ENCODE data around the gene TRPM6. TPM values are rescaled to one million over a fixed set of nuclear protein-coding genes. Genes with fewer than 3 reads are reported as not detected.

TRPM6 gene, protein sequence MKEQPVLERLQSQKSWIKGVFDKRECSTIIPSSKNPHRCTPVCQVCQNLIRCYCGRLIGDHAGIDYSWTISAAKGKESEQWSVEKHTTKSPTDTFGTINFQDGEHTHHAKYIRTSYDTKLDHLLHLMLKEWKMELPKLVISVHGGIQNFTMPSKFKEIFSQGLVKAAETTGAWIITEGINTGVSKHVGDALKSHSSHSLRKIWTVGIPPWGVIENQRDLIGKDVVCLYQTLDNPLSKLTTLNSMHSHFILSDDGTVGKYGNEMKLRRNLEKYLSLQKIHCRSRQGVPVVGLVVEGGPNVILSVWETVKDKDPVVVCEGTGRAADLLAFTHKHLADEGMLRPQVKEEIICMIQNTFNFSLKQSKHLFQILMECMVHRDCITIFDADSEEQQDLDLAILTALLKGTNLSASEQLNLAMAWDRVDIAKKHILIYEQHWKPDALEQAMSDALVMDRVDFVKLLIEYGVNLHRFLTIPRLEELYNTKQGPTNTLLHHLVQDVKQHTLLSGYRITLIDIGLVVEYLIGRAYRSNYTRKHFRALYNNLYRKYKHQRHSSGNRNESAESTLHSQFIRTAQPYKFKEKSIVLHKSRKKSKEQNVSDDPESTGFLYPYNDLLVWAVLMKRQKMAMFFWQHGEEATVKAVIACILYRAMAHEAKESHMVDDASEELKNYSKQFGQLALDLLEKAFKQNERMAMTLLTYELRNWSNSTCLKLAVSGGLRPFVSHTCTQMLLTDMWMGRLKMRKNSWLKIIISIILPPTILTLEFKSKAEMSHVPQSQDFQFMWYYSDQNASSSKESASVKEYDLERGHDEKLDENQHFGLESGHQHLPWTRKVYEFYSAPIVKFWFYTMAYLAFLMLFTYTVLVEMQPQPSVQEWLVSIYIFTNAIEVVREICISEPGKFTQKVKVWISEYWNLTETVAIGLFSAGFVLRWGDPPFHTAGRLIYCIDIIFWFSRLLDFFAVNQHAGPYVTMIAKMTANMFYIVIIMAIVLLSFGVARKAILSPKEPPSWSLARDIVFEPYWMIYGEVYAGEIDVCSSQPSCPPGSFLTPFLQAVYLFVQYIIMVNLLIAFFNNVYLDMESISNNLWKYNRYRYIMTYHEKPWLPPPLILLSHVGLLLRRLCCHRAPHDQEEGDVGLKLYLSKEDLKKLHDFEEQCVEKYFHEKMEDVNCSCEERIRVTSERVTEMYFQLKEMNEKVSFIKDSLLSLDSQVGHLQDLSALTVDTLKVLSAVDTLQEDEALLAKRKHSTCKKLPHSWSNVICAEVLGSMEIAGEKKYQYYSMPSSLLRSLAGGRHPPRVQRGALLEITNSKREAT (N-terminal part only)
- under 0.01 TPM in 2 replicates for total RNA-seq

GRCh38 chr9:74887041-74887980, at the start of gene TRPM6:
Gene TRPM6, minus strand, starts transcription at chr9:74887921. Its CDS starts 65 bp downstream, at chr9:74887856.

Other genes starting within 250 kb of the TRPM6 start
- 1.0 and 2.2 TPM in 2 replicates for gene C9orf40, start 65.0 kb upstream of the TRPM6 start, total RNA-seq
- gene CARNMT1, start 140.4 kb upstream of the TRPM6 start, total RNA-seq: 19.6 and 25.1 TPM in 2 replicates
- gene NMRK1, start 200.2 kb upstream of the TRPM6 start, total RNA-seq: 9.8 and 20.3 TPM in 2 replicates
- 38.5 and 40.3 TPM in 2 replicates for gene OSTF1, start 200.6 kb upstream of the TRPM6 start, total RNA-seq

Data from bronchial smooth muscle cell (primary cell).